GM23338 (cell line): ENCODE data around the gene NSUN3.

Source experiments
- CREB1 ChIP-seq: fragments of 250-450 bp; sonication (Bioruptor Pico); IDR thresholded peaks from 2 replicates; pipeline ENCODE4 v1.5.0; 2020; ENCODE audit warnings: low read depth, mild to moderate bottlenecking, moderate library complexity
- POLR2AphosphoS5 ChIP-seq: IDR thresholded peaks from 2 replicates; pipeline ENCODE4 v1.6.1; 2016; ENCODE audit warnings: antibody characterized with exemption, low read depth
- TF ChIP-seq, protein P1 (sequence below), 2 experiments: fragments of 200-600 bp in 1 of 2; sonication (generic) in 1 of 2; conservative IDR thresholded peaks; 2 replicates each; pipeline versions ENCODE4 v1.5.1 to v1.6.1; 2016 to 2017; ENCODE audit warnings: antibody characterized with exemption in 2 of 2, low read depth in 2 of 2, mild to moderate bottlenecking in 2 of 2, moderate library complexity in 1 of 2

DNA sequence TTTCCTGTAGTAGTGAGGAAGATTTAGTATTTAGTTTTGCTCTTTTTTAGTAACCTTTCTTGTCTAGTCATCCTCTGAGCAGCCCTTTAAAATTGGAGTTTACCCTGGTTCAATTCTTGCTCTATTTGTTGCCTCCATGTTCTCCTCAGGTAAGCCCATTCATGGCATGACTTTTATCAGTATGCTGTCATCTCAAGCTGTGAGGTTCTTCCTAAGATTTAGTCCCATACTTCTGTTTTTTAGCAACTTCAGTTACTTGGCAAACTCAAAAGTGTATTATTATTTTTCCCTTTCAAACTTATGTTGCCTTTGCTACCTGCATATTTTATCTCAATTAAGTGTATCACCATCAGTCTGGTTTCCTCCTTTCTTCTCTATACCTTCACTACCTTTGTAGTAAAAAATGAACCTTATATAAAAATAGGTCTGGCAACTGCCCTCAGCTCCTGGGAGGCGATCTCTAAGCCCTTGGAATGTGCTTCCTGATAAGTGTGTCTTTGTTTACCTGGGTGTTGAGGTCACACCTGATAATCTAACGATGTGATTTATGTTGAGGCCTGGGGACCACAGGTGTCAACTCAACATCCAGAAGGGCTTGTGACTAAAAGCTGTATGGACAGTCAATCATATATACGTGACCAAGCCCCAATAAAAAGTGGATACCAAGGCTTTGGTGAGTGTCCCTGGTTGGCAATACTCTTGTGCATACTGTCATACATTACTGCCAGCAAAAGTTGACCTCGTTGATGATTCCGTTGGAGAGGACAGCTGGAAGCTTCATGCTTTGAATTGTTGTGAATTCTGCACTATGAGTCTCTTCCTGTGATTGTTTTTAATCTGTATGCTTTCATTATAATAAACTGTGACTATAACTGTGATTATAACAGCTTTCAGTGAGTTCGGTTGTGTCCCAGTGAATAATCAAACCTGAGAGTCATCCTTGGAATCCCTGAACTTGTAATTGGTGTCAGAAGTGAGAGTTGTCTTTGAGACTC, 3.9 kb downstream of the NSUN3 start:
- TF ChIP-seq CREB1 (CRISPR knock-in tag): no peak
- TF ChIP-seq, protein P1, sequence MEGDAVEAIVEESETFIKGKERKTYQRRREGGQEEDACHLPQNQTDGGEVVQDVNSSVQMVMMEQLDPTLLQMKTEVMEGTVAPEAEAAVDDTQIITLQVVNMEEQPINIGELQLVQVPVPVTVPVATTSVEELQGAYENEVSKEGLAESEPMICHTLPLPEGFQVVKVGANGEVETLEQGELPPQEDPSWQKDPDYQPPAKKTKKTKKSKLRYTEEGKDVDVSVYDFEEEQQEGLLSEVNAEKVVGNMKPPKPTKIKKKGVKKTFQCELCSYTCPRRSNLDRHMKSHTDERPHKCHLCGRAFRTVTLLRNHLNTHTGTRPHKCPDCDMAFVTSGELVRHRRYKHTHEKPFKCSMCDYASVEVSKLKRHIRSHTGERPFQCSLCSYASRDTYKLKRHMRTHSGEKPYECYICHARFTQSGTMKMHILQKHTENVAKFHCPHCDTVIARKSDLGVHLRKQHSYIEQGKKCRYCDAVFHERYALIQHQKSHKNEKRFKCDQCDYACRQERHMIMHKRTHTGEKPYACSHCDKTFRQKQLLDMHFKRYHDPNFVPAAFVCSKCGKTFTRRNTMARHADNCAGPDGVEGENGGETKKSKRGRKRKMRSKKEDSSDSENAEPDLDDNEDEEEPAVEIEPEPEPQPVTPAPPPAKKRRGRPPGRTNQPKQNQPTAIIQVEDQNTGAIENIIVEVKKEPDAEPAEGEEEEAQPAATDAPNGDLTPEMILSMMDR (conservative IDR thresholded peaks at IDR 0.05; ENCODE audit: low read depth in 2 of 2): no peak
- TF ChIP-seq POLR2AphosphoS5: no peak
